IgD-negative memory B cell (primary cell): Measurements from ENCODE around the gene PSAP. TPM values are rescaled to one million over a fixed set of nuclear protein-coding genes. Genes with fewer than 3 reads are reported as not detected.

Experiments
- H3K27ac Mint-ChIP-seq, 3 donors: one replicate each; pipeline ENCODE4 v1.8.0; 2020 to 2022; ENCODE audit warnings: mild to moderate bottlenecking in 3 of 3, mixed read lengths in 3 of 3, moderate library complexity in 1 of 3
- H3K27me3 Mint-ChIP-seq: one replicate; pipeline ENCODE4 v1.8.0; 2021; ENCODE audit warnings: mixed read lengths
- H3K36me3 Mint-ChIP-seq: one replicate; pipeline ENCODE4 v1.8.0; 2020; ENCODE audit warnings: mild to moderate bottlenecking, mixed read lengths
- H3K4me1 Mint-ChIP-seq, 3 donors: one replicate each; pipeline ENCODE4 v1.8.0; 2020 to 2022; ENCODE audit warnings: mixed read lengths in 3 of 3, mild to moderate bottlenecking in 1 of 3
- H3K4me3 Mint-ChIP-seq, 4 donors: one replicate each; pipeline ENCODE4 v1.8.0; 2020 to 2022; ENCODE audit warnings: mild to moderate bottlenecking in 4 of 4, mixed read lengths in 4 of 4, moderate library complexity in 3 of 4
- H3K9me3 Mint-ChIP-seq, 3 donors: one replicate each; pipeline ENCODE4 v1.8.0; 2020 to 2021; ENCODE audit warnings: mixed read lengths in 3 of 3, mild to moderate bottlenecking in 1 of 3
- polyA plus RNA-seq: library from polyadenylated mRNA; unstranded; fragments of 300-500 nt; fragmentation: Illumina TruSeq; gene quantifications from one replicate; pipeline ENCODE4 v1.2.3, GENCODE V29; 2021

The PSAP gene
- polyA plus RNA-seq, 1 donor from 2014 or later, result 625 TPM

- Mint-ChIP-seq H3K4me1 (peaks cover 17 to 34% (median 22%) of the 10 kb centered on the region in 3 donors), H3K27me3 (no peaks in the 10 kb centered on the region), H3K4me3 (peak overlapping the region in 1 of 4 donors; percentile 60), H3K9me3 (no peaks in the 10 kb centered on the region), H3K36me3 (peaks cover 8% of the 10 kb centered on the region), H3K27ac (peak overlapping the region in 1 of 3 donors; percentile 74)
These were observed 19.2 kb downstream of the PSAP start for GRCh38 chr10:71831646-71832552.

GRCh38 chr10:71830726-71831125 is 20.3 kb downstream of the PSAP start:
- Mint-ChIP-seq H3K27ac (peak overlapping the region in 1 of 3 donors; percentile 11), H3K4me1 (peaks cover 7 to 22% (median 13%) of the 10 kb centered on the region in 3 donors), H3K4me3 (no peak overlapping the region), H3K27me3 (no peaks in the 10 kb centered on the region), H3K9me3 (no peaks in the 10 kb centered on the region), H3K36me3 (peaks cover 6% of the 10 kb centered on the region)

DNA sequence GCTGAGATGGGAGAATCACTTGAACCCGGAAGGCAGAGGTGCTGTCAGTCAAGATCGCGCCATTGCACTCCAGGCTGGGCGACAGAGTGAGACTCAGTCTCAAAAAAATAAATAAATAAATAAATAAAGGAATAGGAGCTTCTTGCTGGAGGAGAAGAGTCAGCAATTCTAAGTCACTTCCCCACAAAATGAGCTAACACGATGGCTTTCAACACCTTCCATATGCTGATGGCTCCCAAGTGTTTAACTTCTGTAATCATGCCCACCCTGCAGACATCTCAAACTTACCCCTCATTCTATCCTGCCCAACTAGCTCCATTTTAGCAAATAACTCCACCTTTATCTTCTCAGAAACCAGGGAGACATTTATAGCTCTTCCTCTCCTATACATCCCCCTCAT is 21.2 kb downstream of the PSAP start:
- Mint-ChIP-seq H3K27ac (no peak overlapping the region), H3K36me3 (peaks cover 6% of the 10 kb centered on the region), H3K4me1 (peaks cover 5 to 19% (median 13%) of the 10 kb centered on the region in 3 donors), H3K4me3 (peak overlapping the region in 1 of 4 donors; percentile 9), H3K27me3 (no peaks in the 10 kb centered on the region), H3K9me3 (no peaks in the 10 kb centered on the region)

GRCh38 chr10:71829171-71829570 is 21.9 kb downstream of the PSAP start:
- H3K9me3 Mint-ChIP-seq, result no peaks in the 10 kb centered on the region
- H3K4me3 Mint-ChIP-seq, result no peak overlapping the region
- H3K4me1 Mint-ChIP-seq, result peaks cover 5 to 15% (median 10%) of the 10 kb centered on the region in 3 donors
- H3K36me3 Mint-ChIP-seq, result peaks cover 6% of the 10 kb centered on the region
- H3K27ac Mint-ChIP-seq, result no peak overlapping the region
- no peaks in the 10 kb centered on the region for H3K27me3 Mint-ChIP-seq

DNA sequence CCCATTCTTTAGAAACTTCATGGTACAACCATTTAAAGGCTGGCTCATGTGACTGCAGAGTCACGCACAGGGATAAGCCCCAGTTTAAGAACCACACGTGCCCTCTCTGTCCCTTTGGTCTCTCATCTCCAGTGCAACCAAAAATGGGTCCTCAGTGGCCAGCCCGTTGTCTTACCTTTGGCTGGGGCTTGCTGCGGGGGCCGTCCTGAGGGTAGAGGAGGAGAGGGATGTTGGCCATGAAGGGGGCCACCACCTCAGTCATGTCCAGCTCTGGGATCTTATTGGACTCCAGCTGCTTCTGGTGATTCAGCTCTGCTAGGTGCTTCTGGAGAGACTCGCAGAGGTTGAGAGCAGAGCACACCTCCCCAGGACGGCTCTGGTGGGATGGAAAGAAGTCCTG is 22.3 kb downstream of the PSAP start:
- peaks cover 5 to 11% (median 9%) of the 10 kb centered on the region in 3 donors for H3K4me1 Mint-ChIP-seq
- no peak overlapping the region for H3K4me3 Mint-ChIP-seq
- no peak overlapping the region for H3K27ac Mint-ChIP-seq
- peaks cover 6% of the 10 kb centered on the region for H3K36me3 Mint-ChIP-seq
- no peaks in the 10 kb centered on the region for H3K27me3 Mint-ChIP-seq
- H3K9me3 Mint-ChIP-seq, result no peaks in the 10 kb centered on the region

DNA sequence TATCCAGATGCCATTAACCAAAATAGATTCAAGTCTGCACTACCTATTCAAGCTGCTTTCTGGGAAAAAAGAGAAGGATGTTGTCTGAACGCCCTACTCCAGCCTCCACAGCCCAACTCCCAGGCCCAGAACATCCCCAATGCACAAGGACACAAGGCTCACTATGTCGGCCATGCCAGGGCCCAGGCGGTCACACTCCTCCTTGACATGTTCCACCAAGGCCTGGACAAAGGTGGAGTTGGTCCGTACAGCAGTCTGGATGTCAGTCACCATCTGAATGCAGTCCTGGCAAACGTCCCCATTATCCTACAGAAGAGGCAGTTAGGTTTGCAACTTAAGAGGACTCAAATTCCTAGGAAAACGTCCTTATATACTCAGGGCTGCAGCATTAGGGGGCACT is 23.2 kb downstream of the PSAP start:
- peaks cover 2% of the 10 kb centered on the region for H3K36me3 Mint-ChIP-seq
- peaks cover 1 to 3% (median 2%) of the 10 kb centered on the region in 3 donors for H3K4me1 Mint-ChIP-seq
- no peaks in the 10 kb centered on the region for H3K9me3 Mint-ChIP-seq
- H3K4me3 Mint-ChIP-seq, result no peak overlapping the region
- H3K27ac Mint-ChIP-seq, result peak overlapping the region in 1 of 3 donors; percentile 53
- H3K27me3 Mint-ChIP-seq, result no peaks in the 10 kb centered on the region

- H3K27ac Mint-ChIP-seq, result peak overlapping the region in 1 of 3 donors; percentile 57
- H3K4me1 Mint-ChIP-seq, result peaks cover 0 to 2% (median 0%) of the 10 kb centered on the region in 3 donors
- no peak overlapping the region for H3K4me3 Mint-ChIP-seq
- H3K36me3 Mint-ChIP-seq, result peaks cover 2% of the 10 kb centered on the region
- no peaks in the 10 kb centered on the region for H3K27me3 Mint-ChIP-seq
- no peaks in the 10 kb centered on the region for H3K9me3 Mint-ChIP-seq
These were observed 25.8 kb downstream of the PSAP start for GRCh38 chr10:71825217-71825616.

DNA sequence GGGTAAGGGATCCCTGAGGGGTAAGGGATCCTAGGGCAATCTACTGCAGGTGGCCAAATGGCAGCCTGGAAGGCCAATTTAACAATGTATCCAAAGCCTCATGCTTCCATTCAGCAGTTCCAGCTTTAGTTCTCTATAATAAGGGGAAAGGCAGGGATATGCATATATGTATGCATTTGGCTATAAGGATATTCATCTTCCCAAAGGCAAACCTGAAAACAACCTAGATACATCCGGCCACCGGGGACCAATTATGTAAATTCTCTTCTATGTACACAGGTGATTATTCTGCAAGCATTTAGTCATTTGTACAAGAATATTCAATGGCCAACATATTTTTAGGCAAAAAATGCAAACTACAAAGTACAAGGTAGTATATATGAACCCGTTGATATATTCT is 26.7 kb downstream of the PSAP start:
- no peaks in the 10 kb centered on the region for H3K9me3 Mint-ChIP-seq
- peaks cover 0 to 1% (median 0%) of the 10 kb centered on the region in 3 donors for H3K4me1 Mint-ChIP-seq
- H3K27ac Mint-ChIP-seq, result no peak overlapping the region
- no peaks in the 10 kb centered on the region for H3K27me3 Mint-ChIP-seq
- peaks cover 2% of the 10 kb centered on the region for H3K36me3 Mint-ChIP-seq
- no peak overlapping the region for H3K4me3 Mint-ChIP-seq

DNA sequence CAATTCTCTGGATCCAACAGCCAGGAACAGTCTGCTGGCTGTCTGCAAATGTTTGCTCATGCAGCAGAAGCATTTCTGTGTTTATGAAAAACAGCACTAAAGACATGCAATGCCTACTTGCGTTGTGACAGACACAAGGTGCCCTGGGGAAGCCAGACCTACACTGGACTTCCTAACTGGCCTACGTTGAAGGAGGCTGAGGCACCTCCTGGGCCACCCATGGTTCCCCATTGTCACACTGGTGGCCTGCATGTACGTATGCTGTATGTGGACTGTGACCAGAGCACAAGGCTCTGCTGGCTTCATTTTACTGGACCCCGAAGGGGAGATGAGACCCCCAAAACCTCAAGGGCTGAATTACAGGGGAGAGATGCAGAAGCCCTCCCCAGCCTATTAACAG is 27.7 kb downstream of the PSAP start:
- no peaks in the 10 kb centered on the region for H3K4me1 Mint-ChIP-seq

DNA sequence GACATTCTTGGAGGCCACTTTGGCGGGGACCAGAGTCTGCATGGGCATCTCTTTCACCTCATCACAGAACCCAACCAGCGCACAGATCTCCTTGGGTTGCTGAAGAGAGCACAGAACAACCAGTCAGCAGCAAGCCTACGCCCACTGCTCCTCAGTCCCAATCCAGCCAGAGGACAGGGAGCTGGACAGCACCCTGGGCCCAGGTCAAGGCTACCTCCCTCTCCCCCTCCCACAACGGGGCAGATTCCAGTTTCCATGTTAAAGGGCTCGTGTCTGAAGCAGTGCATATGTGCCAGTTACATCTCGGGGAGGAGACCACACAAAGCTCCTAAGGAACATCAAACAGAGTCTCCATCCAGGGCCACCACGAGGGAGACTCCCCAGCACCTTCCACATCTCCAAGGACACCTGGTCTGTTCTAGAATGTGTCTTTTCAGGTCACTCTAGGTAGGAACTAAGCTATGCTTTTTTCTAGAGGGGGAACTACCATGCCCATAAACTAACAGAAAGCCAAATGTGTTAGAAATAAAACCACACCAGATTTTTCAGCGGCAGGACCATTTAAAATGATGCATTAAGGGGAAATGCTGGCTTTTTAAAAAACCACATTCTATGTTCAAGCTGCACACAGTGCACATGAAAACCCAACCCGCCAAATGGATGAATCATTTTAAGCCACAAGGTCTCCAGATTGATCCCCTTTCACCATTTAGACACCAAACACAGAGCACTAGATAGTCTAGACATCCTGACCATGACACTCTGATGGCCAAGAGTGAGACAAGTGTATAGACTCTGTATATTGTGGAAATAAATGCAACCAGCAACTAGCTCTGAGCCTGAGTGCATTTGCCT is 28.9 kb downstream of the PSAP start:
- Mint-ChIP-seq H3K4me3 (no peak overlapping the region), H3K27ac (peak overlapping the region in 1 of 3 donors; percentile 96), H3K4me1 (no peaks in the 10 kb centered on the region), H3K9me3 (no peaks in the 10 kb centered on the region), H3K27me3 (no peaks in the 10 kb centered on the region), H3K36me3 (peaks cover 2% of the 10 kb centered on the region)

More for the DNA sequence above, 27.7 kb downstream of the PSAP start:
- Mint-ChIP-seq H3K36me3 (no peaks in the 10 kb centered on the region), H3K27ac (no peak overlapping the region), H3K4me3 (no peak overlapping the region), H3K9me3 (no peaks in the 10 kb centered on the region), H3K27me3 (no peaks in the 10 kb centered on the region)

- Mint-ChIP-seq H3K4me1 (no peaks in the 10 kb centered on the region), H3K4me3 (no peak overlapping the region), H3K27ac (peak overlapping the region in 1 of 3 donors; percentile 71), H3K27me3 (no peaks in the 10 kb centered on the region), H3K9me3 (no peaks in the 10 kb centered on the region), H3K36me3 (peaks cover 2% of the 10 kb centered on the region)
These were observed 30.1 kb downstream of the PSAP start for GRCh38 chr10:71820966-71821365.

GRCh38 chr10:71819985-71820384 is 31.1 kb downstream of the PSAP start:
- Mint-ChIP-seq H3K9me3 (no peaks in the 10 kb centered on the region), H3K27ac (no peak overlapping the region), H3K36me3 (peaks cover 4% of the 10 kb centered on the region), H3K4me3 (no peak overlapping the region), H3K4me1 (no peaks in the 10 kb centered on the region), H3K27me3 (no peaks in the 10 kb centered on the region)

DNA sequence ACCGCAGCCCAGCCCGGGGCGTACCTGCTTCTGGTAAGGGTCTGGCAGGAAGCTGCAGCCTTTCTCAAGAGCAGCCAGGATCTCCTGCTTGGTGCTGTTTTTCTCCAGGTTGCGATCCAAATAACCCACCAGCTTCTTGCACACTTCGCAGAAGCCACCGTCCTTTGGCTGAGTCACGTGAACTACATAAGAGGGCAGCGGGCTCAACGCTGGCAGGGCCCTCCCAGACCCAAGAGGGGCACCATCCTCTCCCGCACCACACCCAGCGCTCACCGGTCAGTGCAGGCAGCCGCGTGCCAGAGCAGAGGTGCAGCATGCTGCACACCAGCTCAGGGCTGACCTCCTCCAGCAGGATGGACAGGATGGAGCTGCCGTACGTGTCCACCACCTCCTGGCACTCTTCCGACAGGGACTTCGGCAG is 31.6 kb downstream of the PSAP start:
- H3K4me1 Mint-ChIP-seq, result no peaks in the 10 kb centered on the region
- H3K27ac Mint-ChIP-seq, result no peak overlapping the region
- no peak overlapping the region for H3K4me3 Mint-ChIP-seq
- H3K9me3 Mint-ChIP-seq, result no peaks in the 10 kb centered on the region
- H3K36me3 Mint-ChIP-seq, result peaks cover 4% of the 10 kb centered on the region
- H3K27me3 Mint-ChIP-seq, result no peaks in the 10 kb centered on the region

GRCh38 chr10:71818674-71819260 is 32.3 kb downstream of the PSAP start:
- no peaks in the 10 kb centered on the region for H3K9me3 Mint-ChIP-seq
- peaks cover 0 to 3% (median 0%) of the 10 kb centered on the region in 3 donors for H3K4me1 Mint-ChIP-seq
- H3K4me3 Mint-ChIP-seq, result peak overlapping the region in 1 of 4 donors; percentile 82
- H3K36me3 Mint-ChIP-seq, result peaks cover 4% of the 10 kb centered on the region
- H3K27me3 Mint-ChIP-seq, result no peaks in the 10 kb centered on the region
- H3K27ac Mint-ChIP-seq, result peak overlapping the region in 1 of 3 donors; percentile 57
